Stomach smooth muscle (tissue), 2 donors: Measurements from ENCODE around the gene PLP1.

Experiments used
- H3K27ac ChIP-seq: one replicate; pipeline ENCODE4 v1.7.0; 2013; ENCODE audit warnings: mild to moderate bottlenecking, low read length, inconsistent platforms
- H3K27me3 ChIP-seq, 2 donors: one replicate each; pipeline ENCODE4 v1.7.0; 2013; ENCODE audit warnings: low read length in 2 of 2; ENCODE audit not compliant: insufficient read depth in 2 of 2, control insufficient read depth in 1 of 2
- H3K36me3 ChIP-seq, 2 donors: one replicate each; pipeline ENCODE4 v1.7.0; 2013; ENCODE audit warnings: low read length in 2 of 2; ENCODE audit not compliant: control insufficient read depth in 2 of 2, insufficient read depth in 2 of 2
- H3K4me1 ChIP-seq: one replicate; pipeline ENCODE4 v1.7.0; 2013; ENCODE audit warnings: low read length; ENCODE audit not compliant: control insufficient read depth, insufficient read depth
- H3K4me3 ChIP-seq, 2 donors: one replicate each; pipeline ENCODE4 v1.7.0; 2013; ENCODE audit warnings: low read length in 2 of 2
- H3K9ac ChIP-seq, 2 donors: one replicate each; pipeline ENCODE4 v1.7.0; 2013; ENCODE audit warnings: low read length in 2 of 2, mild to moderate bottlenecking in 1 of 2
- H3K9me3 ChIP-seq, 2 donors: one replicate each; pipeline ENCODE4 v1.7.0; 2013; ENCODE audit warnings: low read length in 2 of 2; ENCODE audit not compliant: control insufficient read depth in 2 of 2
- donor health status: healthy.
- donor health status: Pancreatic carcinoma.

The PLP1 gene

GRCh38 chrX:103828529-103828928 lies 51.9 kb downstream of the PLP1 start:
- Histone ChIP-seq H3K27ac (peak overlapping the region; percentile 71), H3K9ac (peak overlapping the region in 1 of 2 donors; percentile 27), H3K4me1 (peaks cover 9% of the 10 kb centered on the region), H3K36me3 (no peaks in the 10 kb centered on the region), H3K9me3 (no peaks in the 10 kb centered on the region), H3K4me3 (peak overlapping the region in 1 of 2 donors; percentile 17), H3K27me3 (peaks cover 0 to 18% of the 10 kb centered on the region in 2 donors)

- Histone ChIP-seq H3K9ac (no peak overlapping the region), H3K4me1 (peaks cover 9% of the 10 kb centered on the region), H3K9me3 (no peaks in the 10 kb centered on the region), H3K27me3 (peaks cover 0 to 18% of the 10 kb centered on the region in 2 donors), H3K4me3 (peak overlapping the region; percentile 1 to 80), H3K27ac (no peak overlapping the region), H3K36me3 (no peaks in the 10 kb centered on the region)
Measured at GRCh38 chrX:103830848-103831247, 54.2 kb downstream of the PLP1 start.

GRCh38 chrX:103831342-103831802 lies 54.7 kb downstream of the PLP1 start:
- Histone ChIP-seq H3K27me3 (peaks cover 0 to 18% of the 10 kb centered on the region in 2 donors), H3K4me1 (peaks cover 9% of the 10 kb centered on the region), H3K9me3 (no peaks in the 10 kb centered on the region), H3K9ac (peak overlapping the region; percentile 65 to 73), H3K4me3 (peak overlapping the region; percentile 68 to 80), H3K36me3 (no peaks in the 10 kb centered on the region), H3K27ac (peak overlapping the region; percentile 67)

GRCh38 chrX:103831803-103832544 lies 55.3 kb downstream of the PLP1 start, which contains the start of gene RAB9B:
RAB9B (minus strand) TSS chrX:103832257; CDS start chrX:103825784, 6,473 bp downstream.
- Histone ChIP-seq H3K9me3 (no peaks in the 10 kb centered on the region), H3K27me3 (peaks cover 0 to 18% of the 10 kb centered on the region in 2 donors), H3K36me3 (no peaks in the 10 kb centered on the region), H3K27ac (peak within 1 kb of the TSS; percentile 67), H3K4me3 (peak within 1 kb of the TSS; percentile 68 to 80), H3K9ac (peak within 1 kb of the TSS; percentile 65 to 73), H3K4me1 (peaks cover 9% of the 10 kb centered on the region)

GRCh38 chrX:103839404-103839803 lies 62.8 kb downstream of the PLP1 start:
- Histone ChIP-seq H3K27me3 (peaks cover 0 to under 1% of the 10 kb centered on the region in 2 donors), H3K4me3 (no peak overlapping the region), H3K36me3 (no peaks in the 10 kb centered on the region), H3K27ac (no peak overlapping the region), H3K9me3 (no peaks in the 10 kb centered on the region), H3K4me1 (no peaks in the 10 kb centered on the region), H3K9ac (no peak overlapping the region)
